GM19193 (cell line): ENCODE measurements around the gene ZFYVE28.

Experiments
- POLR2A ChIP-seq: IDR thresholded peaks from 4 replicates; pipeline ENCODE4 v1.6.1; 2011; ENCODE audit not compliant: insufficient read depth, insufficient read length; ENCODE audit errors: extremely low read depth

Gene ZFYVE28

GRCh38 chr4:2396781-2397368 lies 21.6 kb downstream of the ZFYVE28 start:
- no peak for TF ChIP-seq POLR2A

- no peak for TF ChIP-seq POLR2A
Measured at GRCh38 chr4:2395584-2395983, 22.9 kb downstream of the ZFYVE28 start.

- no peak for TF ChIP-seq POLR2A
Measured at GRCh38 chr4:2395038-2395437, 23.4 kb downstream of the ZFYVE28 start.

- no peak for TF ChIP-seq POLR2A
Measured at GRCh38 chr4:2394528-2394927, 23.9 kb downstream of the ZFYVE28 start.

- no peak for TF ChIP-seq POLR2A
Measured at GRCh38 chr4:2393353-2394270, 24.8 kb downstream of the ZFYVE28 start.

- TF ChIP-seq POLR2A: no peak
Measured at GRCh38 chr4:2390784-2391421, 27.5 kb downstream of the ZFYVE28 start.

- TF ChIP-seq POLR2A: no peak
Measured at GRCh38 chr4:2390146-2390545, 28.3 kb downstream of the ZFYVE28 start.

GRCh38 chr4:2389691-2390090 lies 28.8 kb downstream of the ZFYVE28 start:
- TF ChIP-seq POLR2A: no peak

- TF ChIP-seq POLR2A: no peak
Measured at GRCh38 chr4:2388429-2389182, 29.8 kb downstream of the ZFYVE28 start.

- no peak for TF ChIP-seq POLR2A
Measured at GRCh38 chr4:2387829-2388228, 30.6 kb downstream of the ZFYVE28 start.

- TF ChIP-seq POLR2A: no peak
Measured at GRCh38 chr4:2387218-2387617, 31.2 kb downstream of the ZFYVE28 start.

- no peak for TF ChIP-seq POLR2A
Measured at GRCh38 chr4:2386717-2387116, 31.7 kb downstream of the ZFYVE28 start.

GRCh38 chr4:2385516-2385915 lies 32.9 kb downstream of the ZFYVE28 start:
- TF ChIP-seq POLR2A: no peak

- no peak for TF ChIP-seq POLR2A
Measured at GRCh38 chr4:2384245-2384644, 34.2 kb downstream of the ZFYVE28 start.

- no peak for TF ChIP-seq POLR2A
Measured at GRCh38 chr4:2383760-2384159, 34.7 kb downstream of the ZFYVE28 start.
